T-cell (primary cell): Measurements from ENCODE around the gene AP4E1. TPM values are rescaled to one million over a fixed set of nuclear protein-coding genes. Genes with fewer than 3 reads are reported as not detected.

Source experiments
- ATAC-seq, 4 experiments: fragments of 200-7000 bp in 3 of 4; fragments of 150-1000 bp in 1 of 4; cut with Tn5 transposase; replicated peaks in 1 of 4; 1 replicate in 3 of 4; 2 replicates in 1 of 4; pipeline ENCODE4 v1.10.0; 2021; ENCODE audit warnings: moderate library complexity in 3 of 4, mild to moderate bottlenecking in 2 of 4, moderate number of reproducible peaks in 1 of 4
- CTCF ChIA-PET, 2 donors: fragments of 300-600 bp; sonication (Branson Sonifier 250); formaldehyde crosslinking; loops; one replicate each; lab custom pipeline; 2022; ENCODE audit warnings: antibody characterized with exemption in 2 of 2; lab: Charles Lee
- POLR2A ChIA-PET, 2 donors: fragments of 300-600 bp; sonication (Branson Sonifier 250); formaldehyde crosslinking; loops; one replicate each; lab custom pipeline; 2022; ENCODE audit warnings: antibody characterized with exemption in 2 of 2; lab: Charles Lee
- DNase-seq, 35 experiments: peaks; one replicate each; pipeline versions ENCODE4 v3.0.0 to v3.0.0-alpha.2; 2013 to 2023
- H3K27ac ChIP-seq: one replicate; pipeline ENCODE4 v1.5.1; 2013; ENCODE audit warnings: low read length
- H3K27me3 ChIP-seq, 2 experiments: replicated peaks in 1 of 2; 1 replicate in 1 of 2; 2 replicates in 1 of 2; pipeline versions ENCODE4 v1.6.1 to v1.7.0; 2013; ENCODE audit warnings: low read length in 1 of 2, mixed read lengths in 1 of 2; ENCODE audit not compliant: control insufficient read depth in 2 of 2, insufficient read depth in 2 of 2; ENCODE audit errors: extremely low read depth in 1 of 2
- H3K36me3 ChIP-seq, 2 donors: 1 replicate in 1 of 2; 2 replicates in 1 of 2; pipeline versions ENCODE4 v1.6.1 to v1.7.0; 2013; ENCODE audit warnings: low read length in 1 of 2; ENCODE audit not compliant: control insufficient read depth in 2 of 2, insufficient read depth in 1 of 2; ENCODE audit errors: extremely low read depth in 1 of 2
- H3K4me1 ChIP-seq, 2 experiments: 1 replicate in 1 of 2; 2 replicates in 1 of 2; pipeline versions ENCODE4 v1.6.1 to v1.7.0; 2013; ENCODE audit warnings: low read length in 2 of 2, mixed read lengths in 1 of 2; ENCODE audit not compliant: insufficient read depth in 2 of 2, control insufficient read depth in 1 of 2; ENCODE audit errors: extremely low read depth in 1 of 2
- H3K4me3 ChIP-seq, 2 donors: 1 replicate in 1 of 2; 2 replicates in 1 of 2; pipeline versions ENCODE4 v1.5.1 to v1.7.0; 2013; ENCODE audit warnings: mild to moderate bottlenecking in 2 of 2, low read length in 1 of 2, moderate library complexity in 1 of 2; ENCODE audit not compliant: control insufficient read depth in 1 of 2; ENCODE audit errors: extremely low read depth in 1 of 2
- H3K9me3 ChIP-seq: 2 replicates; pipeline ENCODE4 v1.7.0; 2013
- H3K27ac Mint-ChIP-seq, 2 donors: one replicate each; pipeline ENCODE4 v1.8.0; 2020 to 2021; ENCODE audit warnings: mild to moderate bottlenecking in 2 of 2, mixed read lengths in 2 of 2
- H3K27me3 Mint-ChIP-seq, 2 donors: one replicate each; pipeline ENCODE4 v1.8.0; 2021 to 2022; ENCODE audit warnings: mixed read lengths in 2 of 2
- H3K36me3 Mint-ChIP-seq: one replicate; pipeline ENCODE4 v1.8.0; 2021; ENCODE audit warnings: mixed read lengths
- H3K4me1 Mint-ChIP-seq, 3 donors: one replicate each; pipeline ENCODE4 v1.8.0; 2020 to 2022; ENCODE audit warnings: mixed read lengths in 3 of 3, mild to moderate bottlenecking in 1 of 3
- H3K4me3 Mint-ChIP-seq, 3 donors: one replicate each; pipeline ENCODE4 v1.8.0; 2020 to 2022; ENCODE audit warnings: mild to moderate bottlenecking in 3 of 3, mixed read lengths in 3 of 3, moderate library complexity in 3 of 3
- H3K9me3 Mint-ChIP-seq, 3 donors: one replicate each; pipeline ENCODE4 v1.8.0; 2020 to 2022; ENCODE audit warnings: mixed read lengths in 3 of 3
- WGBS: methylation state at CpG from one replicate; pipeline ENCODE4 v1.1.5; 2013; ENCODE audit warnings: missing lambda C conversion rate; ENCODE audit not compliant: insufficient coverage; 5-methylcytosine and 5-hydroxymethylcytosine counted together
- total RNA-seq, 35 experiments: library from RNA in 6 of 35; stranded (reverse) in 6 of 35; fragments of 120-200 nt in 1 of 35; gene quantifications; one replicate each; pipeline versions ENCODE4 v1.2.1 to v1.2.4 and lab custom pipeline; 2013 to 2026

Gene AP4E1
- total RNA-seq, result 10 to 100 TPM in 4 of 5 donors, 1 to 10 TPM in 1; 9.4 to 14.0 (median 10.8) TPM
- total RNA-seq (2013), result 14.3 TPM
- 20.9 to 63.4 (median 37.1) reads per million in 29 experiments for total RNA-seq (lab: John Stamatoyannopoulos, UW)

- Mint-ChIP-seq H3K9me3 (no peaks in the 10 kb centered on the region), H3K36me3 (peaks cover 11% of the 10 kb centered on the region), H3K27me3 (no peaks in the 10 kb centered on the region), H3K4me3 (peak within 1 kb of the TSS; percentile 85 to 96 (median 89)), H3K4me1 (peaks cover 24 to 29% (median 27%) of the 10 kb centered on the region in 3 donors), H3K27ac (peak within 1 kb of the TSS; percentile 89 to 96)
- DNase-seq (peak; percentile 85 to 97 (median 92)), ATAC-seq (peak; percentile 61 to 72 (median 68))
- Histone ChIP-seq H3K27ac (peak within 1 kb of the TSS; percentile 99), H3K36me3 (peaks cover 0 to 10% of the 10 kb centered on the region in 2 donors), H3K4me3 (peak within 1 kb of the TSS; percentile 87 to 92), H3K4me1 (peaks cover 9 to 20% of the 10 kb centered on the region in 2 experiments), H3K27me3 (no peaks in the 10 kb centered on the region), H3K9me3 (no peaks in the 10 kb centered on the region)
- ChIA-PET CTCF (interaction anchor here (0.5 to 1.5 kb wide), 5 partner anchors 22 to 398 kb away, joined by 3 to 5 read pairs (median 3); no protein-coding TSS in a partner anchor), POLR2A (interaction anchor here (0.6 to 0.8 kb wide), 2 partner anchors 146 to 222 kb away, joined by 4 to 5 read pairs; no protein-coding TSS in a partner anchor)
- under 1% methylated on average over 100 of the region's 100 CpGs for WGBS
Observed at GRCh38 chr15:50908209-50909009, at the start of gene AP4E1. TSS of gene AP4E1 (plus strand) at chr15:50908683. CDS start at chr15:50908779, 96 bp downstream.

GRCh38 chr15:50860824-50861223 lies 47.7 kb upstream of the AP4E1 start:
- H3K27ac Mint-ChIP-seq, result no peak overlapping the region
- Histone ChIP-seq H3K4me3 (no peak overlapping the region), H3K27me3 (peaks cover 0 to 2% of the 10 kb centered on the region in 2 experiments), H3K9me3 (no peaks in the 10 kb centered on the region), H3K4me1 (no peaks in the 10 kb centered on the region), H3K36me3 (no peaks in the 10 kb centered on the region), H3K27ac (no peak overlapping the region)
- no peaks in the 10 kb centered on the region for H3K36me3 Mint-ChIP-seq
- POLR2A ChIA-PET, result no interaction called here
- no peaks in the 10 kb centered on the region for H3K9me3 Mint-ChIP-seq
- peaks cover 0 to 2% of the 10 kb centered on the region in 2 donors for H3K27me3 Mint-ChIP-seq
- no peak for ATAC-seq
- no peak for DNase-seq
- H3K4me1 Mint-ChIP-seq, result no peaks in the 10 kb centered on the region
- 97% methylated on average over 5 of the region's 5 CpGs for WGBS
- H3K4me3 Mint-ChIP-seq, result no peak overlapping the region
- CTCF ChIA-PET, result interaction anchor here in 1 of 2 donors (0.8 kb wide), 1 partner anchor 186 kb away, joined by 3 read pairs; no protein-coding TSS in a partner anchor

- ChIA-PET POLR2A (no interaction called here), CTCF (interaction anchor here in 1 of 2 donors (1.4 kb wide), 1 partner anchor 16 kb away, joined by 4 read pairs; no protein-coding TSS in a partner anchor)
- DNase-seq (no peak), ATAC-seq (no peak)
- Histone ChIP-seq H3K36me3 (no peaks in the 10 kb centered on the region), H3K27ac (no peak overlapping the region), H3K9me3 (no peaks in the 10 kb centered on the region), H3K27me3 (no peaks in the 10 kb centered on the region), H3K4me1 (no peaks in the 10 kb centered on the region), H3K4me3 (no peak overlapping the region)
- no peak overlapping the region for H3K27ac Mint-ChIP-seq
- peaks cover 0 to 2% of the 10 kb centered on the region in 2 donors for H3K27me3 Mint-ChIP-seq
- no peaks in the 10 kb centered on the region for H3K4me1 Mint-ChIP-seq
- H3K36me3 Mint-ChIP-seq, result no peaks in the 10 kb centered on the region
- no peak overlapping the region for H3K4me3 Mint-ChIP-seq
- H3K9me3 Mint-ChIP-seq, result no peaks in the 10 kb centered on the region
Observed at GRCh38 chr15:50862553-50862952, 45.9 kb upstream of the AP4E1 start.

- H3K4me1 Mint-ChIP-seq, result no peaks in the 10 kb centered on the region
- CTCF ChIA-PET, result interaction anchor here in 1 of 2 donors (0.7 kb wide), 1 partner anchor 15 kb away, joined by 3 read pairs; no protein-coding TSS in a partner anchor
- ATAC-seq, result no peak
Observed at GRCh38 chr15:50864873-50865272, 43.6 kb upstream of the AP4E1 start.

GRCh38 chr15:50865515-50866353 lies 42.7 kb upstream of the AP4E1 start:
- Histone ChIP-seq H3K9me3 (no peaks in the 10 kb centered on the region), H3K27me3 (no peaks in the 10 kb centered on the region), H3K4me3 (no peak overlapping the region), H3K4me1 (no peaks in the 10 kb centered on the region), H3K36me3 (no peaks in the 10 kb centered on the region), H3K27ac (no peak overlapping the region)
- POLR2A ChIA-PET, result interaction anchor here in 1 of 2 donors (0.6 to 0.7 kb wide), 2 partner anchors 26 to 278 kb away, joined by 3 read pairs; no protein-coding TSS in a partner anchor
- DNase-seq (no peak), ATAC-seq (no peak)
- H3K9me3 Mint-ChIP-seq, result no peaks in the 10 kb centered on the region
- no peak overlapping the region for H3K4me3 Mint-ChIP-seq
- H3K4me1 Mint-ChIP-seq, result no peaks in the 10 kb centered on the region
- H3K27me3 Mint-ChIP-seq, result peaks cover 0 to 8% of the 10 kb centered on the region in 2 donors
- no peaks in the 10 kb centered on the region for H3K36me3 Mint-ChIP-seq
- WGBS, result no CpG with 5 or more reads among the region's 5 CpGs
- CTCF ChIA-PET, result interaction anchor here in 1 of 2 donors (0.6 kb wide), 1 partner anchor 47 kb away, joined by 3 read pairs; no protein-coding TSS in a partner anchor
- no peak overlapping the region for H3K27ac Mint-ChIP-seq

More at GRCh38 chr15:50864873-50865272, 43.6 kb upstream of the AP4E1 start:
- DNase-seq, result no peak
- H3K9me3 Mint-ChIP-seq, result no peaks in the 10 kb centered on the region
- H3K36me3 ChIP-seq, result no peaks in the 10 kb centered on the region
- POLR2A ChIA-PET, result interaction anchor here in 1 of 2 donors (0.7 kb wide), 1 partner anchor 277 kb away, joined by 3 read pairs; no protein-coding TSS in a partner anchor
- no peak overlapping the region for H3K4me3 ChIP-seq
- no peaks in the 10 kb centered on the region for H3K27me3 ChIP-seq
- H3K36me3 Mint-ChIP-seq, result no peaks in the 10 kb centered on the region
- no peaks in the 10 kb centered on the region for H3K4me1 ChIP-seq
- WGBS, result no CpG with 5 or more reads among the region's 1 CpG
- H3K27me3 Mint-ChIP-seq, result peaks cover 0 to 4% of the 10 kb centered on the region in 2 donors
- no peak overlapping the region for H3K27ac Mint-ChIP-seq
- no peak overlapping the region for H3K27ac ChIP-seq
- no peaks in the 10 kb centered on the region for H3K9me3 ChIP-seq
- no peak overlapping the region for H3K4me3 Mint-ChIP-seq
